Stimulated activated CD4-positive, alpha-beta T cell treated with anti-CD3 and anti-CD28 coated beads, Interleukin-4, amount 100 ng/mL, for 4 hours (primary cell): Measurements from ENCODE around the gene LIMS3.
"Not testable (repeated sequence)": the region's sequence is repeated elsewhere in the genome, so short reads cannot be mapped to it uniquely, and the experiment has no call there.

Source experiments
- DNase-seq, 2 experiments: peaks; one replicate each; pipeline ENCODE4 v3.0.0-alpha.2; 2020

The LIMS3 gene, protein sequence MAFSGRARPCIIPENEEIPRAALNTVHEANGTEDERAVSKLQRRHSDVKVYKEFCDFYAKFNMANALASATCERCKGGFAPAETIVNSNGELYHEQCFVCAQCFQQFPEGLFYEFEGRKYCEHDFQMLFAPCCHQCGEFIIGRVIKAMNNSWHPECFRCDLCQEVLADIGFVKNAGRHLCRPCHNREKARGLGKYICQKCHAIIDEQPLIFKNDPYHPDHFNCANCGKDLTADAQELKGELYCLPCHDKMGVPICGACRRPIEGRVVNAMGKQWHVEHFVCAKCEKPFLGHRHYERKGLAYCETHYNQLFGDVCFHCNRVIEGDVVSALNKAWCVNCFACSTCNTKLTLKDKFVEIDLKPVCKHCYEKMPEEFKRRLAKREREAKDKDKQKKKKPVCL

DNA sequence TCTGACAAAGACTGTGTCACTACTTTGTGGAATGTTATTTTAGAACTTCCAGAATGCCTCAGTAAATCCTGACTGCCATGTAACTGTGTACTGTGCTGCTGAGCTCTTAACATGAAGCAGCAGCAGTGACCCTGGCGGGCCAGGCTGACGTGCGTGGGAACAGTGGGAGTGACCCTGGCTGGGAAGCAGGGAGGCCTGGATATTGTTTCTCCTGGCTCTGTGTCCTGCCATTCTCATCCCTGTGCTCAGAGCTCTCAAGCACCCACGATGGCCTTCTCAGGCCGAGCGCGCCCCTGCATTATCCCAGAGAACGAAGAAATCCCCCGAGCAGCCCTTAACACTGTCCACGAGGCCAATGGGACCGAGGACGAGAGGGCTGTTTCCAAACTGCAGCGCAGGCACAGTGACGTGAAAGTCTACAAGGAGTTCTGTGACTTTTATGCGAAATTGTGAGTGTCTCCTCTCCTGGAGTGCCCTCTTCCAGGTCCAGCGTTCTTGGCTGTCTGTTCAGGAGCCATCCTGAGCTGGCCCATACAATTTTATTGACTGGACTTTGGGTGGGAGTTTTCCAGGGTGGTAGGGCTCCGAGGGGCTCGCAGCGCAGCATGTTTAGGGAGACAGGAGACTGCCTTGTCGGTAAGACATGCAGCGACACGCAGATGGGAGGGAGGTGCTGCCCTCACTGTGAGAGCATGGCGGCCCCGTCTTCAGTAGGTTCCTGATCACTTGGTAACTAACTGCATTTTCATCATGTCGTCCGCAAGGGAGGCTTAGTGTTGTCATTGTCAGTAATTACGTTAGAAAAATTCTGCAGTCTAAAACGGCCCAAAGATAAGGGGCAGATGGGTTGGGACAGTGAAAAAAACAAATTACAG lies at the start of gene LIMS3:
TSS of gene LIMS3 (plus strand) at position 227 of the 875 bp plus-strand sequence. CDS start at position 268, 41 bp downstream.
- DNase-seq, result not testable (repeated sequence)

DNA sequence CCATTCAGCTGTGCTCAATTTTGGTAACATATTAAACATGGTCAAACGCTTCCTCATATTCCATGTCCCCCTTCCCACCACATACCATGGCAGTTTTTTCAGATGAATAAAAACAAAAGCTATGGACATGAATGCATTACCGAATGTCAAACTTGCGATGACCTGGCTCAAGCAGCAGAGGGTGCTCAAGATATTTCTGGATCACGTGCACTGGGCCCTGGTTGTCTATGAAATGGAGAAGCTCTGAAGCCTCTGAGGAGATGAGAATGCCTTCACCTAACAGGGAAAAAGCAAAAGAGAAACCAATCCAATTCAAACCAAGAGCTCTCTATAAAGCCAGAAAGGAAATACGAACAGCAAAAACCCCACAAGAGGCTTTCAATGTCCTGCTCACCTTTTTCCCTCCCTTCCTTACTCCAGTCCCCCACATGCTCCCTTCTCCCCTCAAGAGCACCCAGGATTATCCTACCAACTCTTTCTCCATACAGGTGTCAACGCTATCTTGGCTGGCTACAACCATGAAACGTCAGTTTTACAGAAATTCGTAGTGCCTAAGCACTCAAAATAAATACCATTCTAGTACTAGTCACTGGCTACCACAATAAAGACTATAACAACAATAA lies 27.2 kb upstream of the LIMS3 start:
- DNase-seq, result not testable (repeated sequence)

DNA sequence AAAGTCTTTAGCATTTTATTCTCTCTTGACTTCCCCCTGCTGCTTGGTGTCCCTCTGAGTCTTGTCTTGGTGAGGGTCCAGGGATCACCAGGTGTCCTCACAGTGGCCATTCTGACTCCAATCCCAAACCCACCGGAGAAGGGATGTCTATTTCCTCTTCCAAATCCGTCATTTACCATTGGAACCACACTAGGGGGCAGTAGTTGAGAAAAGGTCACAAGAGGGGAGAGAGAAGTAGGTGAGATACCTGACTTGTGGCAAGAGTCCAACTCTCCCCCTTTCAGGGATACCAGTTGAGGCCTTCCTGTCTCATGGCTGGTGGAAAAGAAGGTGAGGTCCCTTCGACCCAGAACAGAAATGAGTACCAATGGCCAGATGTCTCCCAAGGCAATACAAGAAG lies 21.9 kb upstream of the LIMS3 start:
- DNase-seq, result not testable (repeated sequence)

DNA sequence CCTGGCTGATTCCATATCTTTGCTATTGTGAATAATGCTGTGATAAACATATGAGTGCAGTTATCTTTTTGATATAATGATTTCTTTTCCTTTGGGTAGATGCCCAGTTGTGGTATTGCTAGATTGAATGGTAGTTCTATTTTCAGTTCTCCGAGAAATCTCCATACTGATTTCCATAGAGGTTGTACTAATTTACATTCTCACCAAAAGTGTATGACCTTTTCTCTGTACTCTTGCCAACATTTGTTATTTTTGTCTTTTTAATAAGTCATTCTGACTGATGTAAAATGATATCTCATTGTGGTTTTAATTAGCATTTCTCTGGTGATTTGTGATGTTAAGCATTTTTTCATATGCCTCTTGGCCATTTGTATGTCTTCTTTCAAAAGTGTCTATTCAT lies 16.4 kb upstream of the LIMS3 start:
- not testable (repeated sequence) for DNase-seq

DNA sequence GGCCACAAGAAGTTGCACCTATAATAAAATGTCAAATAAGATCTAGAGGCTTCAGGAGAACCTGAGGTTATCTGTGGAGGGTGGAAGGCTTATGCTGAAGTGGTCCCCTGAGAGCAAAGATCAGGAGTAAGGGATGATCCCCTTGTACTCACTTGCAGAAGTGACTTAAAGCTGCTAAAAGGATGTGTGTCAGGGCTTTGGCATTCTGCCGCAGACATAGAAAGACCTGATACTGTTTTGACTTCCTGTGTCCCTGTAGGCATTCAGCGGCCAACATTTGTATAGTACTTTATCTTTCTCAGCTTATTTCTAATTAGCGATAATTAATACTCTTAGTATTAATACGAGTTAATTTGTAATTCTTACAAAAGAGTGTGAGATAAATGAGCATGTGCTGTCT lies 10.1 kb upstream of the LIMS3 start:
- not testable (repeated sequence) for DNase-seq

DNA sequence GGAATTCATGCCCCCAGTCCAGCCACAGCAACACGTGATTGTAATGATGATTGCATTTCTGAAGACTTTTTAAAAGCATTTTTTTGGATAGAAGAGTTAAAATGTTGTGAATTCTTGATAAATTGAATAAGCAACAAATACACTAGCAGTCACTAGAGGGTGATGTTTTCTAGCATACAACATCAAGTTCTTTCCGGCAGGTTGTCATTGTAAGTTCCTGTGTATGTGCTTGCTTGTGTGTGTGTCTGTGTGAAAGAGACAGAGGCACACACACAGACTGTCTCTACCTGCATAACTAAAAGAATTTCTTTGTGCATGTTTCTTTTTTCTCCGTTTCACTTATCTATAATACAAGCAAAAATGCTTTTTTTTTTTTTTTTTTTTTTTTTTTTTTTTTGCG lies 8.6 kb upstream of the LIMS3 start:
- not testable (repeated sequence) for DNase-seq

DNA sequence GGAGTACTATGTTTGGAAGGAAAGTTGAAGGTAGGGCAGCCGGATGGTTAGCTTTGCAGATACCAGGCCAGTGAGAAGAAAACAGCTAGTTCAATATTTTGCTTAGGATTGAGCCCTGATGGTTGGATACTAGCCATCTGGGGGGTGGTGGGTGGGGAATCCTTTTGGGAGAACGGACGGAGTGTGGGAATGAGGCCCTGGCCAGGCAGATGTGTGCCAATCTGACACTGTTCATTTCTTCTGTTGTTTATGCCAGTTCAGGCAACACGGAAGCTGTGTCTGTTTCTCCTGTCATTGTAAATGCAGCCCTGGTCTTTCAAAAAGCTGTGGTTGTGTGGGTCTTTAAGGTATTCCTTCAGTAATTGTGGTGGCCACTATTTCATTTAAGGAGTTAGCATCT lies 7.5 kb upstream of the LIMS3 start:
- not testable (repeated sequence) for DNase-seq

DNA sequence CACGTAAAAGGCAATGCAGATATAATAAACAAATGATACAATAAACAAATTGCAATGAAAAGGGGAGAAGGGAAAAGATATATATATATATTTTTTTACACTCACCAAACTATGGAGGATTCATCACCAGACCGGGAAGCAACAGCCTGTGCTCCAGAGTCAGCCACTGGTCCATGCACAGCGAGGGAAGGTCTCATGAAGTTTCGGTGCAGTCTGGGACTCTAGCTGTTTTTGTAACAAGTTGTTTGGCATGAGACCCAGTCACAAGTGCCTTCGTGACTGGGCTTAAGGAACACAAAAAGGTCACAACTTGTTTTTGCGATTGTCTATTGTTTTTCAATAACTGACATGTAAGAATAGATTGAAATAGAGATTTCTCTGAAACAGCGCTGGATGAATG lies 4.8 kb upstream of the LIMS3 start:
- DNase-seq, result not testable (repeated sequence)

DNA sequence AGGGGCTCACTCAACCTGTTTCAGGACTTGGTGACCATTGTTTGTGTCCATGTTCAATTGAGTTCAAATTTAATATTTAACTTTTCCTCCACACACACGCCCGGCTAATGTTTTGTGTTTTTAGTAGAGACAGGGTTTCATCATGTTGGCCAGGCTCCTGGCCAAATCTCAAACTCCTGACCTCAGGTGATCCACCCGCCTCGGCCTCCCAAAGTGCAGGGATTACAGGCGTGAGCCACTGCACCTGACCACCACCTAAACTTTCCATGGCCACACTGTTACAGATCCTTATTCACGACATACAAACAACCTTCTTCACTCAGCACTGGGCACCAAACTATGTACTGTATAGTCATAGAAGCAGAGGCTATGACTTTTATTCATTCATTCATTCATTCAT lies 4.3 kb upstream of the LIMS3 start:
- not testable (repeated sequence) for DNase-seq

DNA sequence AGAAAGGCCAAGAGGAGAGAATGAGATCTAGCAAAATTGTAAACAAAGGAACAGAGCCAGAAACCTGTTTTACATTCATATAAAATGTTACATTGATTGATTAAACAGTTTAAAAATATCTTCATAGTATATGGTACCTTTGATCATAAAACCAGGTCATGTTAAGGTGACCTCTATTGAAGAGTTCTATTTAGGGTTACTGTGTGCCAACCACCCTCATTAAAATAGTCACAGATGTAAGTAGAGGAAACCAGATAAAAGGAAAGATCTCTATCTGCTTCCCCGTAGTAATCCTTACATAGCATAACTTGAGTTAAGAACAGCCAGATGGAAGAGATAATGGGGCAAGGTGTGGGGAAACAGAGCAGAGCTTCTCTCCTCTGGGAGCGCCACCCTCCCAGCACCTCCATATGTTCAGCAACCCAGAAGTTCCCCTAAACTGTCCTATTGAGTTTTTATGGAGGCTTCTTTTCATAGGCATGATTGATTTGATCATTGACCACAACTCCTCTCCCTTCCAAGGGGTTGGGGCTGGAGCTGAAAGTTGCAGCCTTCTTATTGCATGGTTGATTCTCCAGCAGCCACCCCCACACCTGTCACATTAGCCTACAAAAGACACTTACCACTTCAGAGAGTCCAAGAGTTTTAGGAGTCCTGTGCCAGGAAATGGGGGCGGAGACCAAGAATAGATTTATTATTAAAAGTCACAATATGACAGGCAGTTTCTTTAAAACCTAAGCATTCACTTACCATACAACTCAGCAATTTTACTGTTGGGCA lies 3.2 kb upstream of the LIMS3 start:
- DNase-seq, result not testable (repeated sequence)

DNA sequence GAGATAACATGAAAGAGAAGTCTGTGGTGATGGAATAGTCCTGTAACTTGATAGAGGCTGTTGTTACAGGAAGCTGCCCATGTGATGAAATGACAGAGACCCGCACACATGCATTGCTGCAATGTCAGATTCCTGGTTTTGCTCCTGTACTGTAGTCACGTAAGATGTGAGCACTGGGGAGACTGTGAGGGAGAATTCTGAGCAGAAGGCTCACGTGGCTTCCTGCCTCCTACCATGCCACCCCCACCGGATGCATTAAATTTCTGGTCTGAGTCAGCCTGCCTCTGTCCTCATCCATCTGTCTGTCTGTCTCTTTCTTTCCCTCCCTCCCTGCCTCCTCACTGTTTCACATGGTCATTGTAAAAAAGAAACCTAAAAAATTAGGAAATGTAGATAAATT lies 2.3 kb upstream of the LIMS3 start:
- not testable (repeated sequence) for DNase-seq

DNA sequence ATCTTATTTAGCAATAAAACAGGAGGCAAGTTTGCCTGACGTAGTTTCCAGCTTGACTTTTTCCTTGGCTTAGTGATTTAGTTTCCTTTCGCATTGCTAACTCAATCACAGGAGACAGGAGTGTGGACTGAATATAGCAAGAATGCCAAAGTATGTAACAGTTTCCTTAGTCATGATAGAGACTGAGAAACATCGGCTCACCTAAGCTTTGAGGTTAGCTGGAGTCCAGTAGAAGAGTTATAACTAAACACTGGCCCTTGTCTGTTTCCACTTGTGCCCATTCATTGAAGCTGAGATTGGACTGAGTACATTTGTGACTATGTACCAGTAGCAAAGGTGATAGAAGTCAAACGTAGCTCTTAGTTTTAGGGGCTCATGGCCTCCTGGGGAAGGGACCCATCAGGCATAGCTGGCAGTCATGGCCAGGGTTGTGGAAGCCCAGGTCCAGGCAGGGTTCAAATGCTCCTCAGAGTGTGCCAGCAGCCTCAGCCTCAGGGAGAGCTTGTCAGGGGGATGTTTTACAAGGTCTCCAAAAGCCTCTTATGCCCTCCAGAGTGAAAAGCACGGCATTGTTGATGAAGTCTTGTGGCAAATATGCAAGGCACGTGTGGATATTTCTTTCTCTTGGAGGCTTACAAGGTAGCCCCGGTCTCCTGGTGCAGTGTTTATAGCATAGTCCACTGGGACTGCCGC lies 573 bp upstream of the LIMS3 start:
- not testable (repeated sequence) for DNase-seq

DNA sequence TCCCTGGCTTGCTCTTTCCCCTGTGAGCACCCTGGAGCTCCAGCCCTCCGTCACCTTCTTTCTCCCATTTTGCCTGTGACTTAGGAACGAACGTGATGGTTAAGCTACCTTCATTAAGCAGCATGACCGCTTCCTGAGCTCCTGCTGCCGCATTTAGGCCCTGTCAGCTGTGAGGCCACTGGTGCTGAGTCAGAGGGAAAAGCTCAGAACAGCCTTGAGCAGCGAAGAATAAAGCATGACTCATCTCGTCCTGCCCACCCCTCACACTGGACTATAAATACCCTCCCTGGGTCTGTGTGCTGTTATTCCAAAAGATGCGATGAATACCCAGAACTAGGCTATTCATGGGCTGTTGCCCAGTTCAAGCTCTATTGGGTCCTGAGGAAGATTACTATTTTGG lies 7.3 kb downstream of the LIMS3 start:
- not testable (repeated sequence) for DNase-seq

DNA sequence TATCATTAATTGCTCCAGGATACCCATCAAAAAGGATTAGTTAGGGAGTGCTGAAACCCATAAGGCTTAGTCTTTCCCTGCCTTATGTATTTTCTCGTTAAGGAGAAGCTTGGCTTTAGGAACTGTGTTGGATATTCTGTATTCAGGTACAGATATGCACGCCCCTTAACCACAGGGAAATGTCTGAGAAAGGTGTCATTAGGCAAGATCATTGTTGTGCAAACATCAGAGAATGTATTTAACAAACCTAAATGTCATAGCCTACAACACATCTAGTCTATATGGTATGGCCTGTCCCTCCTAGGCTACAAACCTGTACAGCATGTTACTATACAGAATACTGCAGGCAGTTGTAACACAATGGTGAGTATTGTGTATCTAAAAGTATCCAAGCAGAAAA lies 10.1 kb downstream of the LIMS3 start:
- not testable (repeated sequence) for DNase-seq

DNA sequence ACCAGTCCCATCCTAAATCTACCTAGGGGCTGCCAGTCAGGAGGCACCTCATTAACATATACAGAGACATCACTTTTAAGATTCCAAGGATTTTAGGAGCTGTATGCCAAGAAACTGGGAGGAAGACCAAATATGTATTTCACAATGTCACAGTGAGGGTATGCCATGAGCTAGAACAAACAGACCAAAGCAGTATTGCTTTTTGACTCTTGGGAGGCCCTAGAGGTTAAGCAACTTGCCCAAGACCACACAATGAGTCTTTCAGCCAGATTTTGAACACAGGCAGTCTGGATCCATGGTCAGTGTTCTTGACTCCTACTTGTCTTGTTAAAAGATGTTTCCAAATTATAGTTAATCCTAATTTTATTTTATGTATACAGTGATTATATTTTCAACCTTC lies 12.3 kb downstream of the LIMS3 start:
- DNase-seq, result not testable (repeated sequence)

DNA sequence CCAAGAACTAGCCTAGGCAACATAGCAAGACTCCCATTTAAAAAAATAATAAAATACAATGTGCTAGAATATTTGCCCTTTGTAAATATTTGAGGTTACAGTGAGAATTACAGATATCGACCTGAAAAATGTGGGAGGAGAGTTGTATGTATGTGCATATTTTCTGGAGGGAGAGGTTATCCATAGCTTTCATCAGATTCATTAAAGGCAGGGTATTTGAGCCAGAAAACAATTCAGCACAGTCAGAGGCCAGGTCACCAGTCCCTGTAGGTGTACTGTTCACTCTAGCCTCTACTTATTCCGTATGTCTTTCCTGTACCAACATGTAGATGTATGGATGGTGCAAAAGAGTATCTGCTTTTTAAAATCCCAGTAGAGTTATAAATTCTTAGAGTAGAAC lies 15.4 kb downstream of the LIMS3 start:
- not testable (repeated sequence) for DNase-seq

DNA sequence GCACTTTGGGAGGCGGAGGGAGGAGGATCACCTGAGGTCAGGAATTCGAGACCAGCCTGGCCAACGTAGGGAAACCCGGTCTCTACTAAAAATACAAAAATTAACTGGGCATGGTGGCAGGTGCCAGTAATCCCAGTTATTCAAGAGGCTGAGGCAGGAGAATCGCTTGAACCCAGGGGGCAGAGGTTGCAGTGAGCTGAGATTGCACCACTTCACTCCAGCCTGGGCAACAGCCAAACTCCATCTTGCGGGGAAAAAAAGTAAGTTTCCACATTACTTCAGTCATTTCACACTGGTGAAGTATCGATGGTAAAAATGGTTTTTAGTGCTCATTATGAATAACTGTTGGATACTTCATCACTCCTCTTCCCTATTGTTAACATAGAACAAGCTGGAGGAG lies 16.1 kb downstream of the LIMS3 start:
- not testable (repeated sequence) for DNase-seq

DNA sequence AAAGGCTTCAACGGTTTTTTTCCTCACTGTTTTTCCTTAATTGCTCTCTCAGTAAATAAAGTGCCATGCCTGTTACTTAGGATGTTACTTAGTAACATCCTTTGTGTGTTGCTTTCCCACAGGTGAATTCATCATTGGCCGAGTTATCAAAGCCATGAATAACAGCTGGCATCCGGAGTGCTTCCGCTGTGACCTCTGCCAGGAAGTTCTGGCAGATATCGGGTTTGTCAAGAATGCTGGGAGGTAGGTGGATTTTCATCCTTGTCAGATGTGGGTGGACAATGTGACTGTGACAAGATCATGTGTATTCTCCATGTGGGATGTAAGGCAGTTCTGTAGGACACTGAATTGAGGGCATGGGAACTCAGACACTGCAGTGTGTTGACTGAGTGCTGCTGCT lies 17.3 kb downstream of the LIMS3 start:
- not testable (repeated sequence) for DNase-seq

DNA sequence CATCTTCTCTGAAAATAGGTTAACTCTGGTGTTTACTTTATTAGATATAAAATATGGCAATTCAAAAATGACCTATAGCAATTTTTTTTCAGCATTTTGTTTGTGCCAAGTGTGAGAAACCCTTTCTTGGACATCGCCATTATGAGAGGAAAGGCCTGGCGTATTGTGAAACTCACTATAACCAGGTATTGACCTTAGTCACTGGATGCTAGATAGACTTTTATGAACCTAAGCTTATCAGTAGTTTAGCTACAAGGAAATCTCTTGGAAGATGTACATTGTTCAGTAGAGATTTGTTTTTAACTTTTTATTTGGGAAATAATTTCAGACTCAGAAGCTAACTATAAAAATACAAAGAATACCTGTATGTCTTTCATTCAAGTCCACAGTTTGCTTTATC lies 21.7 kb downstream of the LIMS3 start:
- not testable (repeated sequence) for DNase-seq

DNA sequence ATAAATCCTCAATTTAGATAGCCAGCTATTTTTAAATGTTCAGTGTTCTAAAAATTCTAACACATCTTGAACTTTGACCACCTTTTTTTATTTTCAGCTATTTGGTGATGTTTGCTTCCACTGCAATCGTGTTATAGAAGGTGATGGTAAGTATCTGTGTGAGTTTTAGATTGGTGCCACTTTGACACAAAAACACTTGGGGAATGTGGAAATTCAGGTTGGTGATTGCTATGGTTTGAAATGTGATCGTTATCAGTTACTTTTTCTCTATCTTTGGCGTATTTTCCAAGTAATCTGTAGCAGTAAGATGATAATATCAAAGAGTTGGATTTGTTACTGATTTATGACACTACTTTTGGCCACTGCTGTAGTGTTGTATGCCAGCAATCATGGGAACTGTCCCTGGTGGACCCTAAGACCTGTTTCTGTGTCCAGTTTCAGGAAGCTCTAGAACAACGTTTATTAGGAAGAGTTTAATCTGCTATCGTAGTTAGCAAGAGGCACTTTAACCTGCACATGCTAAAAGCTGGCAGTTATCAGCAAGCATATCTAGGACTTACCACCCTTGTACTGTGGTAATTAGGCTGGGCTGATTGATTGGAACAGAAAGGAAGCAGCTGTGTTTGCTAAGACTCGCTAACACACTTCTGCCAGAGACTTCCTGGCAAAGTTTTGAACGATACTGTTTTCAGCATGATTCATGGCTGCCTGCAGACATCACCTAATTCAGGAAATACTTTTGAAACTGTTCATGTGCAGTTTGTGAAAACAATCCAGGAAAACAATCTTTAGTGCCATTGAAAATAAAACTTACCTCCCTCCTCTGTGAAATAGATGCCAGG lies 23.3 kb downstream of the LIMS3 start:
- DNase-seq, result not testable (repeated sequence)

DNA sequence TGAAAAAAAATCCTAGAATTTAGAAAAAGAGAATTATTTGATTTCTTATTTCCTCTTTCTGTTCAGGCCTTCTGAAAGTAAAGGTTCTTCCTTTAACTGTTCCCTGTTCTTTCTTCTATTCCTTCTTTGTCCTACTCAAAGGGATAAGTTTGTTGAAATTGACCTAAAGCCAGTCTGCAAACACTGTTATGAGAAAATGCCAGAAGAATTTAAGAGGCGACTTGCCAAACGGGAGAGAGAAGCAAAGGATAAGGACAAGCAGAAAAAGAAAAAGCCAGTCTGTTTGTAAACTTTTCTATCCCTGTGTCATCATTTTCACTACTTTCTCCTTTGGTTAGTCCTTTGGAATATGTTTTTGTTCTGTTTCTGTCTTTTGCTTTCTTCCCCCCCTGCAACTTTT lies 26.0 kb downstream of the LIMS3 start:
- not testable (repeated sequence) for DNase-seq
